ENCODE data around the gene BMP8B.
"Not testable (repeated sequence)": the region's sequence is repeated elsewhere in the genome, so short reads cannot be mapped to it uniquely, and the experiment has no call there.

BMP8B gene

GRCh38 chr1:39777896-39778295, 10.8 kb downstream of the BMP8B start:
- DNase-seq (ENCODE audit: low read depth), result not testable (repeated sequence)

GRCh38 chr1:39777306-39777705, 11.4 kb downstream of the BMP8B start:
- DNase-seq (ENCODE audit: low read depth), result no peak

DNA sequence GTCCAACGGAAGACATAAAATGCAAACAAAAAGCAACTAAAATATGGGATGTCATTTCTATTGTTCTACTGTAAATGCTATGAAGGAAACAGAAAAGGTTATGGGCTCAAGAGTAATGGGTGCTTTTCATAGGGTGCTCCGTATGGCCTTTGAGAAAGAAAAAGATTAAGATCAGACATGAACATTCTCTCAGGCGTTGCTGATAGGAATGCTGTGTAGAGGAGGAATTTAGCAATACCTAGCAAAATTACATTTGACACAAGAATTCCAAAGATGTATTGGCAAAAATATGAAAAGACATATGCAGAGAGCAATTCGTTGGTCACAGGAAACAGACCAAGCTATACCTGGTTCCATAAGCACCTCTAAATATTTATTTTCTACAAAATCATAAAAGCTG, 11.8 kb downstream of the BMP8B start:
- no peak for DNase-seq (ENCODE audit: low read depth)

- DNase-seq (ENCODE audit: low read depth), result no peak
Measured at GRCh38 chr1:39776400-39776713, 12.3 kb downstream of the BMP8B start.

- DNase-seq (ENCODE audit: low read depth), result not testable (repeated sequence)
Measured at GRCh38 chr1:39775676-39776399, 12.8 kb downstream of the BMP8B start.

- DNase-seq (ENCODE audit: low read depth), result not testable (repeated sequence)
Measured at GRCh38 chr1:39775141-39775540, 13.5 kb downstream of the BMP8B start.

DNA sequence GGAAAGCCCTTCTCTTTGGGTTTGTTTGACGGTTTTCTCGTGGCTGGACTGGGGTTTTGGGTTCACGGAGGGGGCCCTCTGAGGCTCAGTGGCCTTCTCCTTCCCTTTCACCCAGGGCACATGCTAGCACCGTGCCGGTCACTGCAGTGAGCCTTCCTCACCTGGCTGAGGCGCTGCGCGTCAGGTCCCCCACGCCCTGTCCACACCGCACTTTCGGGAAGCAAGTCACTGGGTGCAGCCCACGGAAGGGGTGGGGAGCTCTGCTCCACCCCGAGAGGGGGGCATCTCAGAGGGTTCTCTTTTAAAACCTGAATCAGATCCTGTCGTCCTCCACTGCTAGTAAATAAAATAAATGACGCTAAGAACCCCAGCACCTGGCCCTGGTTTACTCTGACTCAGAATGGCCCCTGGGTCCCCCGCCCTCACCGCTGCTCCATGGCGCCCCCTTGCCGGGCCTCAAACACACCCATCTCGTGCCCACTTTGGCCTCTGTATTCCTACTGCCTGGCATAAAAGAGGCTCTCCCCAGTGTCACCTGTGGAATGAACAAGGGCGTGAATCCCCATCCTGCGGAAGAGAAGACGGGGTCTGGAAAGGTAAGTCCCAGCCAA, 15.2 kb downstream of the BMP8B start:
- not testable (repeated sequence) for DNase-seq (ENCODE audit: low read depth)

DNA sequence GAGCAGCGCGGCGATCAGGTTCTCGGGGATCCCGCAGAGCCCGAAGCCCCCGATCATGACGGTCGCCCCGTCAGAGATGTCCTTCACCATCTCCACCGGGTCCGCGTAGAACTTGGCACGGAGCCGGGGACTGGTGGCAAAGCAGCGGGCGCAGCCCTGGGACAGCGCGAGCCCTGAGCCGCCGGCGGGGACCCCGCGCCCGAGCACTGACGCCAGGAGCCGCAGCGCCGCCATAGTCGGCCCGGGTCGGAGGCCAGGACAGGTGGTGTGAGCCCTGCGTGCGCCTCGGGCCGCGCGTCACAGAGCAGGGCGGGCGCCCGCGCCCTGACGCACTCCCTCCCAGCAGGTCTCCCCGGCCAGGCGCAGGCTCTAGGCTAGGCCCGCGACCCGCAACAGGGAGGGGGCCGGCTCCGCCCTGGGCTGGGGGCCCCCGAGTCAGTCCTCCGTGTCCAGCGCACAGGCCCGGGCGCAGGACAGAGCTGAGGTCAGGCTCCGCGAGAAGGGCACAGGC, 17.6 kb downstream of the BMP8B start, which contains the start of gene OXCT2:
Gene OXCT2 (minus strand): TSS at position 327 of the 511 bp plus-strand sequence. CDS start 93 bp downstream, at position 234.
- not testable (repeated sequence) for DNase-seq (ENCODE audit: low read depth)

GRCh38 chr1:39770100-39771021, 18.3 kb downstream of the BMP8B start:
- DNase-seq (ENCODE audit: low read depth), result not testable (repeated sequence)

DNA sequence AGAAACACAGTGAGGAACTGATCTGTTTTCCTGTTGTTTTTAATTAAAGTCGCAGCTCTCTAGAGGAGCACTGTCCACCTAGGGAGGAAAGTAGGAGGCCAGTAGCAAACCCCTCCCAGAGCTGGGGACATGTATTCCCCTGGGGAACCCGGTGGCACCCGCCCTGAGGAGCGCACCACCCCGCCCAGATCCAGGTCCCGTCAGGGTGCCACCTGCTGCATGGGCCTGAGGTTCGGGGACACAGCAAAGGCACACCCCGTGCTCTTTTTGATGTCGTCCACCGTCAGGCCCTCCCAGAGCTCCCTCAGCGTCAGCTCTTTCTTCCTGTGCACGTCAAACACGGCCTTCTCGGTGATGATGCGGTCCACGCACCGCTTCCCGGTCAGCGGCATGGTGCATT, 19.2 kb downstream of the BMP8B start:
- not testable (repeated sequence) for DNase-seq (ENCODE audit: low read depth)

GRCh38 chr1:39766466-39766865, 22.2 kb downstream of the BMP8B start:
- DNase-seq (ENCODE audit: low read depth), result not testable (repeated sequence)

DNA sequence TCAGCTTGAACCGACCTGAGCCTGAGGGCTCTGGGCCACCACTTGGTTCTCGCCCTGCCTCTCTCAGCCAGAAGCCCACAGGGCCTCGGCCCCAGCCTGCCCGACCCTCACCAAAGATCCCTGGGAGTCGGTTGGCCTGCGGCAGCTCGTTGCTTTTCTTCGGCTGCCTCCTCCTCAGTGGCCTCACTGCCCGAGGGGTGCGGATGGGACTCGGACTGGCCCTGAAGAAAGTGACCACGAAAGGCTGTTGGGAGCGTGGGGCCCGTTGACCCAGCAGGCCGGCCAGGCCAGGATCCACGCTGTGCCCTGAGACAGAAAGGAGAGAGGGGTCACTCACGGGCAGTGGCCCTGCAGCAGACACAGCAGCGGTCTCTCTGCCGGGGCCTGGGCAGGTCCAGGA, 24.2 kb downstream of the BMP8B start:
- not testable (repeated sequence) for DNase-seq (ENCODE audit: low read depth)

- DNase-seq (ENCODE audit: low read depth), result not testable (repeated sequence)
Measured at GRCh38 chr1:39763619-39764374, 24.9 kb downstream of the BMP8B start.

DNA sequence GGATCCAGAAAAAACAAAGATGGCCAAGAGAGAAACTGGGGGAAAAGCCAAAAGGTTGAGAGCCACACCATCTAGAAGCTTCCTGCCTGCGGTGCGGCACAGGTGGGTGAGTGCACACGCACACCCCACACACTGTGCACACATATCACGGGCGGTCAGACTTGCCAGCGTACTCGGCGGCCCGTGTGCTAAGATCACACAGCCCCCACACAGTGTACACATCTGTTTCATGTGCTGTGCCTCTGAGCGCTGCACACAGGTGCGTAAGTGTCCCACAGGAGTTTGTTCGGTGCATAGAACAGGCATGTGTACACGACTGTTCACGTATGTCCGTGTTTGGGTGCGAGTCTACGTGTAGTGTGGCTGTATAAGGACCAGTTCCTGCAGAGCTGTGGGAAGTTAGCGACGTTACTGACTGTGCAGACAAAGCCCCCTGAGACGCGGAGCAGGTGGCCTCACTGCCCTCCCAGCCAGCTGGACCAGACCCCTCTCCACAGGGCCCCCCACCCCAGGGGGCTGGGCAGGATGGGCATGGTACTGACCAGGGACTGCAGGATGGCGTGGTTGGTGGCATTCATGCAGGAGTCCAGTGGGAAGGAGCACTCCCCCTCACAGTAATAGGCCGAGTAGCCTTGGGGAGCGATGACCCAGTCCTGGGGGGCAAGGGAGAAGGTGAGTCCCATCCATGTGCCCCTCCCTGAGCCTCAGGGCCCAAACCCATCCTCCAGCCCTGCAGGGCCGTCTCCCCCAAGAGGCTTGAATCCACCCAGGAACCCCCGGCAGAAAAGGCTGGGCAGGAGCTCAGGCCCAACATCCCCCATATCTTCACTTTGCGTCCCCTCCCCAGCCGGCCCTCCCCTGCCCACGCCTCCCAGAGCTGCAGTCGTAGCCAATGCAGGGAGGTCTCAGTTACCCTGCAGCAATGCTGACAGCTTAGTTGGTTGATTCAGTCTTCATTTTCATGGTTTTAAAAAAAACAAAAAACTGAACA, 25.8 kb downstream of the BMP8B start:
- DNase-seq (ENCODE audit: low read depth), result no peak

DNA sequence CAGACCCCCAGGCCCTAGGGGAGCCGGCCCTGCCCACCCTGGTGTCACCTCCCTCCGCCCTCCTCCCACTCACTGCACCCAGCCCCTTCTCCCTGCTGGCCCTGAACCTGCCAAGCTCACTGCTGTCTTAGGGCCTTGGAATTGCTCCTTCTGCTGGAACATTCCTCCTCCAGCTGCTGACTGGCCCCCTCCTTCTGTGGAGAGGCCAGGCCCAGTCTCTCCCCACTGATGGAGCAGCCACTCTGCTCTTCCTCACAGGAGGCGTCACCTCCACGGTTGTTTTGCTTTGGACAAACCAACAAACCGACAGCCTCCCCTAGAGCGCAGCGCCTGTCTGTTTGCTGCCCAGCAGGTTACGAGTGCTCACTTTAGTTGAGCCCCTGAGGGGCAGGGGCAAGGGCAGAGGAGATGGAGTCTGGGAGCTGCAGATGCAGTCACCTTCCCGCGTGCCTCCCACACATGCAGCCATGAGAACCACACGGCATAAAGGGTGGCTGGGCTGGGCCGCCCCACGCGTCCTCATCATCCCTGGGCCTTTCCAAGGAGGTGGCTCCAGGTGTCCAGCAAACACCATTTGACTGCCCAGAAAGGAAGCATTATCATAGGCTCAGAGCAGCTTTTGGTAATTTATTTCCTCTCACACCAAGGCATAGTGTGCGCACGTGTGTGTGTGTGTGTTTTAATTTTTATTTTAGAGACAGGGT, 27.0 kb downstream of the BMP8B start:
- no peak for DNase-seq (ENCODE audit: low read depth)

- DNase-seq (ENCODE audit: low read depth), result no peak
Measured at GRCh38 chr1:39761016-39761415, 27.6 kb downstream of the BMP8B start.

DNA sequence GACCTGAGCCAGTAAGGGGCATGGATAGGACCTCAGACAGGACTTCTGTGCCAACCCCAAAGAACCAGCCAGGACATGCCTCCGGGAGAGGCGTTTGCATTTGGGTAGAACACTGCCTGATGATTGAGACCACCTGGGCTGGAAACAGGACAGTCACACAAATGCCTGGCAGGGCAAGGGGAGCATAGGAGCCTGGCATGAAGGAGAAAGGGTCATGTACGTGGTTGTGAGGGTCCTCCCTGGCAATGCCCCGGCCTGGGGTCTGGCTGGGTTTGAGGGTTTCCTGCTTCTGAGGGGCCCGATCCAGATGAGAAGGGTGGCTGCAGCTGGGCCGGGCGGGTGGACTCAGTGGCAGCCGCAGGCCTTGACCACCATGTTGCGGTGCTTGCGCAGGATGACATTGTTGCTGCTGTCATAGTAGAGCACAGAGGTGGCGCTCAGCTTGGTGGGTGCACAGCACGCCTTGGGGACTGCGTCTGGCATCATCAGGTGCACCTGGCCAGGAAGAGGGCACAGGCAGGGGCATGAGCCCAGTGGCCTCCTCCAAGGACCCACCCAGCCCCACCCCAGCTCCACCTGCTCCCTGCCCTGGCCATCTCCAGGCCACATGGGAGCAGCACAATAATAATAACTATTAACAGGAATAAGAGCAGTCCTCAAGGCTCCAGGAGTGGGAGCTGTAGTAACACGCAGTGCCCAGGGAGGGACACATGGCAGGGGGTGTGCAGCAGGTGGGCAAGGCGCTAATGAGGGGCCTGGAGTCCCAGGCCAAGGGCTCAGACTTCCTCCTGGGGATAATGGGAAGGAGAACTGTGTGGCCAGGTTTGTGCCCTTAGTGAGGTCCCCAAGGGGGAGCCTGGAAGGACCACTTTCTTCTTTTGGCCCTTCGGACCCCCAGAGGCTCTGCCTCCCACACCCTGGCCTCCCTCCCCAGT, 28.3 kb downstream of the BMP8B start:
- no peak for DNase-seq (ENCODE audit: low read depth)

DNA sequence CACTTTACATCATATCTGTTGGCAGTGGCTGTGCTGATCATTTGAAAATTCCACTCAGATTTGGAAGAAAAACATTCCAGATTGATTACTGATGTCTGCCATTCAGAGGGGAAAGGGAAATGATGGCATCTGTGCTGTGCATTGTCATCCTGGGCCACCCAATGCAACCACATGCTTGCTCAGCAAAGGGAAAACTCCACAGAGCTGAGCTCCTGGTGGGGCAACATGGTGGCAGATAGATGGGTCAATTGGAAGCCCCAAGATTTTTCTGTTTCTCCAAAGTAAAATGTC, 29.3 kb downstream of the BMP8B start:
- DNase-seq (ENCODE audit: low read depth), result no peak

Data from activated T-cell treated with anti-CD3 and anti-CD28 coated beads for 24 hours (primary cell).